LNCAP (cell line): ENCODE data around the gene MEGF9.

ENCODE experiments used
- CTCF ChIP-seq: fragments of 450-650 bp; IDR thresholded peaks from 2 replicates; pipeline ENCODE4 v1.5.1; 2017; ENCODE audit warnings: mild to moderate bottlenecking

The MEGF9 gene

GRCh38 chr9:120708526-120709224 is 5.6 kb downstream of the MEGF9 start:
- TF ChIP-seq CTCF, result no peak

- no peak for TF ChIP-seq CTCF
These were observed 7.1 kb downstream of the MEGF9 start for GRCh38 chr9:120707170-120707569.

- no peak for TF ChIP-seq CTCF
These were observed 9.1 kb downstream of the MEGF9 start for GRCh38 chr9:120705174-120705573.

GRCh38 chr9:120702075-120702474 is 12.2 kb downstream of the MEGF9 start:
- no peak for TF ChIP-seq CTCF

- TF ChIP-seq CTCF, result no peak
These were observed 13.0 kb downstream of the MEGF9 start for GRCh38 chr9:120701248-120701647.

GRCh38 chr9:120698766-120699165 is 15.5 kb downstream of the MEGF9 start:
- no peak for TF ChIP-seq CTCF

- TF ChIP-seq CTCF, result no peak
These were observed 16.8 kb downstream of the MEGF9 start for GRCh38 chr9:120697448-120697847.
